GM19099 (cell line): ENCODE results near the gene DLGAP4.

Experiments used
- POLR2A ChIP-seq: IDR thresholded peaks from 3 replicates; pipeline ENCODE4 v1.6.1; 2011; ENCODE audit warnings: low read depth; ENCODE audit not compliant: insufficient read length; ENCODE audit errors: extremely low read depth

DLGAP4 gene

DNA sequence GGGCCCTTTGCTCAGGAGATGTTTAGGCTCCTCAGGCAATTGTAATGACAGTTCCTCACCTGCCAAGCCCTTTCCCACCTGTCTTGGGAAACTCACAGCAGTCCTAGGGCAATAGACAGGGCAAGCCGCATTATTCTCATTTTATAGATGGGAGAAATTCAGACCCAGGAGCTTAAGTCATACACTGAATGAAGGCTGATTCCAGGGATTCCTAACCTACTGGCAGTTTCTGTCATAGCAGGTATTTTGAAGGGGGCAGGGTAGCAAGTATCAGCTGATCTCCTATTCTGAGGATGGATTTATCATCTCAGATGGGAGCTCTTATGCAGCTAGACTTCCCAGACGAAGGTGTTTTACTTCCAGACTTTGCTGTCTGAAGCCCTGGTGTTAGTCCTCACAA, 173.8 kb downstream of the DLGAP4 start:
- TF ChIP-seq POLR2A: no peak

DNA sequence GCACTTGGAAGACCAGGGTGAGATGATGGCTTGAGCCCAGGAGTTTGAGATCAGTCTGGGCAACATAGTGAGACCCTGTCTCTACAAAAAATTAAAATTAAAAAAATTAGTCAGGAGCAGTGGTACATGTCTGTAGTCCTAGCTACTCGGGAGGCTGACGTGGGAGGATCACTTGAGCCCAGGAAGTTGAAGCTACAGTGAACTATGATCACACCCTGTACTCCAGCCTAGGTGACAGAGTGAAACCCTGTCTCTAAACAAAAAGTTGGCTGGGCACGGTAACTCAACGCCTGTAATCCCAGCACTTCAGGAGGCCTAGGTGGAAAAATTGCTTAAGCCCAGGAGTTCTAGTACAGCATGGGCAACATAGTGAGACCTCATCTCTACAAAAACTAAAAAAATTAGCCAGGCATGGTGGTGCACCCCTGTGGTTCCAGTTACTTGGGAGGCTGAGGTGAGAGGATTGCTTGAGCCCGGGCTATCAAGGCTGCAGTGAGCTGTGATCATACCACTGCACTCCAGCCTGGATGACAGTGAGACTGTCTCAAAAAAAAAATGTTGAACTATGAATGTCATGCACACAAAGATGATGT, 174.4 kb downstream of the DLGAP4 start:
- TF ChIP-seq POLR2A: no peak

DNA sequence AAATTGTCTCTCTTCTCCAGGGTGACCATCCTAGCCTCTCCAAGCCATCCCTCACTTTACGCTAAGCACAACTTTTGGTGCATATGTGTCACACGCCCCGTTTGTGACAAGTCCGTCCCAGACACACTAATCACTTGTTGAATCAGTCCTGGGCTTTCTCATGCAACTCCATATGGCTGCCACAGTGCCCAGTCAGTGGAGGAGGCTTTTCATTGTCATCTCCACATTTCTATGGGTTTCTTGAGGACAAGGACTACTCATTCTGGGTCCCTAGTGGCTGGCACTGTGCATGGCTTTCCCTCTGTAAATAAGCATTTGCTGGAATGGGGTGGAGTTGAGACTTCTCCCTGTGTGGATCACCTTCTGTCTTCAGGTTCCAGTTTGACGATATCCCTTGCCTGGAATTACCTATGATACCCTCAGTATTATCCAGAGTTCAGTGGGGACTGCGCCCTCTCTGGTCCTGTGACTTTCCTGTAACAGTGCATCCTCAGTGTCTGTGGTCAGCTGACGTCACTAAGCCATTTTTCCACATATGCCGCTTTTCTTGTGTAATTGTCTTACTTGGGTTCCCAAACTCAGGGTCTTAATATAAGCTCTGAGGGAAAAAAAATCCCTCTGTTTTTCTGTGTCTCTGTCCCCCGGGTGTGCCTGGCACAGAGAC, 175.4 kb downstream of the DLGAP4 start:
- no peak for TF ChIP-seq POLR2A

DNA sequence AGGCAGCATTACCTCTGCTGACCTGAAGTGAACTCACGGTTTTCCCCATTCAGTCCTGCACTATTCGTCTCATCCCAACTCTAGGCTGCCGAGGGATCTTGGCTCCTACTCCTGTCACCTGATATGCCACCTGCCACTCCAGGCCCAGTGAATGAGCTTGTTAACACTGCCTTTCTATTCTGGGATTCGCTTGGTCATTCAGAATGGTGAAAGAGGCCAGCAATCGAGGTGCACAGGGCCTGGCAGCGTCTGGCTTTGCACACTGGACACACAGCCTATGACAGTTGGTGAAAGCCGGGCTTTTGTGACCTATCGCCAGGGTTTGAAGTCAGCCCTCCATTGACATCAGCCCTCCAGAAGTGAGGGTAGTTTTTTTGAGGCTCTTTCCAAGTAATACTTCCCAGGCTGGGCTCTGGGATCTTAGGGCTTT, 175.9 kb downstream of the DLGAP4 start:
- no peak for TF ChIP-seq POLR2A

DNA sequence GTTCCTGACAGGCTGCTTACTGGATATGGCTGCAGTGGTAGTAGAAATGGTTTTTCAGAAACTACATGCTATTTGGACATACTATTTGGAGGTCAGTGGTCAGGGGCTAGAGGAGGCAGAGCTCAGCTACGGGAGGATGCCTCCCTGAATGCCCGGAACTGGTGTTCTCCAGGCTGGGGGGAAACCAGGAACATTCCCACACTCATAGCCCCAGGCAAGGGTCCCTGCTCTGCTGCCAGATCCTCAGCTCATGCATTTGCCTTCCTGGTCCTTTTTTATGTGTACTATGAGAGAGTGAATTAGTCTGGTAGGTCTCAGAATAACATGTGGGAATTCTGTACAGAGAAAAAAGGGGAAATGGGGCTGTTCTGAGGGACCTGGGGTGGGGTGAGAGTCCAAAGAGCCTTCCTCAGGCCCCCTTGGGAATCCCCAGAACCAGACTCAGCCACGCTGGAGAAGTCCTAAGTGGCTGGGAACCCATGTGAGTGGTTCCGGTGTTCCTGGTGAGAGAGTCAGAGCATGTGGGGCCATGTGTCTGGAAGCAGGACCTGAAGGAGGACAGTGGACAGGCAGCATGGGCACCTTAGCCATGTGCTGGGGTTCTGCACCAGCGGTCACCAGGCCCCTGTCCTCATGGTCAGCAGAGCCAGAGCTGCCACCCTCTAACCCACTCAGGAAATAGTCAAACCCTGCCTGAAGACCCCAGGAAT, 177.2 kb downstream of the DLGAP4 start:
- no peak for TF ChIP-seq POLR2A

DNA sequence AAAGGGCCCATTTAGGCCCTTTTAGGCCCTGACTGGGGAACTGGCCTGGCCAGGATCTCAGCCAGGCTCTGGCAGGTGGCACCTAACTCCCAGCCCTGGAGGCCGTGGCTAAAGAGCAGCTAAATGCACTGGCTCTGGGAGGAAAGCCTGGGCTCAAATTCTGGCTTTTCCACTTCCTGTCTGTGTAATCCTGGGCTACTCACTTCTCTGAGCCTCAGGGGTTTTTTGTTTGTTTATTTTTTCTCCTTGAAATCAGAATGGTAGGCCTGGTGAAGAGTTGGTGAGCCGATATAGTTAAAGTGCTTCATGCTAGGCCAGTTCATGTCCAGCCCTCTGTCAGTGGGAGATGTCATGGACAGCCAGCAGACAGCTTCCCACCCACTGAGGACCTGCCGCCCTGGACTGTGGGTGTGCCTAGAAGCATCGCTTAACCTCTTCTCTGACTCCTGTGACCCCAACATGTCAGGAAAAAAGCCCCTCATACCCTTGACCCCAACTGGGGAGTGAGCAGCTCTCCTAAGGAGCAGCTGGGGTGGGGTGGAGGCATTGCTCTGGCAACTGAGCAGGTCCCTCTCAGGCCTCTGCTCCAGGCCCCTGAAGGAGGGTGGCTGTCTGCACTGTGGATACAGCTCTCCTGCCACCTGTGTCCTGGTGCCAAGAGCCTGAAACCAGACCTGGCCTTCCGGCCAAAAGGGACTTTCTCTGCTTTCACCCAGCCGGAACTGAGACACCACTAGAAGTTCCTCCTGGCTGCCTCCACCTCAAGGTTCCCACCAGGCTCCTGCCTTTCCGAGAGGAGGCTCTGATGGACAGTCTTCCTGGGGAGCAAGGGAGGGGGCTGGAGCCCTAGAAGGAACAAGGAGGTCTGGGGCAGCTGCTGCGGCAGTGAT, 178.0 kb downstream of the DLGAP4 start:
- no peak for TF ChIP-seq POLR2A

DNA sequence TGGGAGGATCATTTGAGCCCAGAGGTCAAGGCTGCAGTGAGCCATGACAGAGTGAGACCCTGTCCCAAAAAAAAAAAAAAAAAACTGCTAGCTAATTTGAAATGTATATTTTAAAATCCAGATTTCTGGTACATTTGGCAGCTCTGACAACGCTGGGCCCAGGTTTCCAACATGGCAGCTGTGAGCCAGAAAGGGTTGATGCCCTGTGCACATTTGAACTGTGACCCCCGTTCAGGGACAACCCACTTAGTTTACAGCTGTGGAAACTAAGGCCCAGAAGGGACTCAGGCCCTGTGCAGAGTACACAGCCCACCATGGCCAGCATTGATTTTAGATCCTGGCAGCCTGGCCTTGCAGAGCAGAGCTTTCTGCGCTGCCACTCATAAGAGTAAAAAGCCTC, 179.1 kb downstream of the DLGAP4 start:
- no peak for TF ChIP-seq POLR2A

DNA sequence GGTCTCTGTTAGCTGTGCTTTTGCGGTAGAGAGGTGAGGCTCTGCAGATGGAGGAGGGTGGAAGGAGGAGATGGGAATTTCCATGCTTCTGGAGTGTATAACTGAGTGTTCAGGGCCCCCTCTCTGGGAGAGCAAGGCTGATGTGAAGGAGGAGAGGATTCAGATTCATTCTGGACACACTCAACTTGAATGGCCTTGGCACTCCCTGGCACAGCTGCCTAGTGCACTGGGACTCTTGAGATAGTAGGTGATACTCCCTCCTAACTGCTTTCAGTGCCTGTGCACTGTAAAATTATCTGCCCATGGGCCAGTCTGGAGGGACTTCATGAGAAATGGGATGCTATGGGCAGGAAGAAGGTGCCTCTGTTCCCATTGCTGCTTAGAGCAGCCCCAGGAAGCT, 180.9 kb downstream of the DLGAP4 start:
- TF ChIP-seq POLR2A: no peak

DNA sequence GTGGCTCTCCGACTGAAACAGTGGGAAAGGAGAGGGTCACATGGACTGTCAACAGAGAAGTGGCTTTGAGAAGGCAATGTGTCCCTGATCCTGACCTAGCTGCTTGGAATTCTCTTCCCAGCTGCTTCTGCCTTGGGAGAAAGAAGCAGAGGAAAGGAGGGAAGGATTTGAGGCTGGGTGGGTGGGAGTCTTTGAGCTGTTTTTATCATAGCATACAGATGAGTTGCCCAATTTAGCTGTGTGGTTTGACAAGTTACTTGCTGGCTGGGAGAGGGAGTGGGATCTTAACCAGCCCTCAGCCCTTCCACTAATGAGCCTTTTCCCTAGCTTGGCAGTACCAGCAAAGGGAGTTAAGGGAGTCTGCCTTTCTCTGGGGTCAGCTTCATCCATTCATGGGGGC, 184.1 kb downstream of the DLGAP4 start:
- TF ChIP-seq POLR2A: no peak

DNA sequence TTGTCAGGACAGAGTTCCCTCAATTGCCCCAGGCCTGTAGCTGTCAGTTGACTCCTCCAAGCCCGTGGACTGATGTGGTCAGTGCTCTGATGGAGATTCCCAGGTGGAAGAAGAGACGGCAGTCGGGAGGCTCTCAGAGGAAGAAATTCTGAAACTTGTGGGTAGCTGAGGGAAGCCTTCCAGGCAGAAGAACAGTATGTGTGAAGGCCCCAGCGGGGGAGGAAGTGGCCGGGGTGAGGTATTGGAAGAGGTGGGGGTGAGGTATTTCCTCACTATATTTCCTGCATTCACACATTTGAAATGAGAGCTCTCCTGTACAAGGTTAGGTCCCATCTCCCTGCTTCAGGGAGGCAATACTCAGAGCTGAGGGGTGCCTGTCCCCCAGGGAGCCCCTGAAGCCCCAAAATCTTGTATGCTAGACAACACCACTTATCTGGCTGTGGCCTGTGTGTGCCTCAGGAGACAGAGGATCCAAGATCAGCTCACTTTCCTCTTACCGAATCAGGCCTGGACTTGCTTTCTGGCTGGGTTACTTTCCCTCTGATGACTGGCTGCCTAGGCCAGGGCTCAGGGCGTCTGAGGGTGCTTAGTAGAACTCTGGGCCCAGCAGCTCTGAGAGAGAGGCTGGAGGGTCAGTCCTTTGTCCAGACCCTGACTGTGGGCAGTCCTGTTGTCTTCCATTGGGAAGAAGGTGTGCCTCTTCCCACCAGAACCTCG, 185.9 kb downstream of the DLGAP4 start:
- TF ChIP-seq POLR2A: no peak

DNA sequence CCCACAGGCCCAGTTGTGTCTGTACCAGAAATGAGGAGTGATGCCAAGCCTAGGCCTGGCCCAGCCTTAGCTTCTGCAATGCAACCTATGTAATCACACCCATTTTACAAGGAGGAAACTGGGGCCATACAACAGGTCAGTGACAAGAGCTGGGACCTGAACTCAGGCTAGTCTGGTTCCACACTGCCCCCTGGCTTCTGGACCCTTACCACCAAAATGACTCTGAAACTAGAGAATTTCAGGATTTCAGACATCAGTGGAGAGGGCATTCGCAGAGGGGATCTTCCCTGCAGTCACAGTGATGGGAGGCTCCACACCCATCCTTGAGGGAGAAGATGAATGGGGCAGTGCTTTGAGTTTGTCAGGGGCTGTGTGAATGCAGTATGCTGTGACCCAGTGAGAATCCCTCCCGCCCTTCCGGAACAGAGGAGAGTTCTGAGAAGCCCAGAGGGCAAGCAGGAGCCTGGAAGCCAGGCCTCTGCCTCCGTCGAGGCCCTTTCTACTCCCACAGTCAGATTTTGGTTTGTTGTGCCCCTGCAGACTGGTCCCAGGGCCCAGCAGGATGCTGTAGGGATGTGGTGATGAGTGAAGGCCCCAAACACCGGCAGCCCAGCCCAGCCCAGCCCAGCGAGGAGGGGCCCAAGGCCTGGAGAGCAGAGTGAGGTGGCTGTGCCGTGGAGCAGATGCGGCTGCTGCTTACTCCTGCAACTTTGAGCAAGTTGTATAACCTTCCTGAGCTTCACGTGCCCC, 187.1 kb downstream of the DLGAP4 start:
- no peak for TF ChIP-seq POLR2A

DNA sequence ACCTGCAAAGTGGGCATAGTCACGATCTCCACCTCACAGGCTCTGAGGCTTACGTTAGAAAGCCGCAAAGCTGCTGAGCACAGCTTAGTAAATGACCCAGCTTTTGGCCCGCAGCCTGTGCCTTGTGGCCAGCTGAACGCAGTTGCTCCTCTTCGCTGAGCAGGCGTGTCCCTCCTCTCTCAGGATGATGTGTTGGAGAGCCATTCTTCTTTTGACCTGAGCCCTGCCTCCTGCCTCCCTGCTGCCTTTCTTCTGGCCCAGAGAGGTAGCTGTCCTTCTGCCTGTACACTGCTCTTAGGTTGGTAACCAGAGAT, 187.6 kb downstream of the DLGAP4 start:
- no peak for TF ChIP-seq POLR2A

DNA sequence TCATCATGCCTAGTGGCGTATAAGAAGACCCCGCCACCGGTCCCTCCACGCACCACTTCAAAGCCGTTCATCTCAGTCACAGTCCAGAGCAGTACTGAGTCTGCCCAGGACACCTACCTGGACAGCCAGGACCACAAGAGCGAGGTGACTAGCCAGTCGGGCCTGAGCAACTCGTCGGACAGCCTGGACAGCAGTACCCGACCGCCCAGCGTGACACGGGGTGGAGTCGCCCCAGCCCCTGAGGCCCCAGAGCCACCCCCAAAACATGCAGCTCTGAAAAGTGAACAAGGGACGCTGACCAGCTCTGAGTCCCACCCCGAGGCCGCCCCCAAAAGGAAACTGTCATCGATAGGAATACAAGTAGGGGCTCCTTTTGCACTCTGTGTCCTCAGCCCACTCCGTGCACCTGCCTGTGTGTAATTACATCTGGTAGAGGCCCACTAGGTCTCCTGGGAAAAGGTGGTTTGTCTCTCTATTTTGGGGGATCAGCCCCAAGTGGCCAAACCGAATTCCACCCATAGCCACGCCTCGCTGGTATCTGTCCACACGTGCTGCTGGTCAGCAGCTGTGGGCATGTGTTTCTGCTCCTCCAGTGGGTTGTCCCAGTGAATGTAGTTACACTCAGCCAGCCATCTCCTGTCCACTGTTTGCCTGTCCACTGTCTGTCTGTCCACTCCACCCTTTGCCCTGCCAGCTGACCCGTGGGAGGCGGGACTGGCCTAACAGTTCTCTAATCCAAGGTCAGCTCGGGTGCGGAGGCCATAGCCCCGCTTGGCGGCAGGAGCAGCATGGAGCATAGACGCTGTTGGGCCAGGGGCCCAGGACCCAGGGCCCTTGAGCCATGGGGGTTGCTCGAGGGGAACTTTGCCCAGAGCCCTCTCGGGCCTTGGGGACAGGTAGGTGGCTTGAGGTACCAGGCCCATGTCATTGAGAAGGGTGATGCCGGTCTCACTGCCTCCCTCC, 190.8 kb downstream of the DLGAP4 start:
- TF ChIP-seq POLR2A: no peak
